Sigmoid colon (tissue), 4 donors: ENCODE measurements around the gene SIK3.

ENCODE experiments used
- EP300 ChIP-seq, 4 donors: sonication (generic); formaldehyde crosslinking; IDR thresholded peaks; one replicate each; pipeline ENCODE4 v1.6.1; 2017; ENCODE audit warnings: antibody characterized with exemption in 4 of 4
- POLR2A ChIP-seq, 2 donors: fragments of 450-650 bp; IDR thresholded peaks; one replicate each; pipeline ENCODE4 v1.6.1; 2016; ENCODE audit warnings: antibody characterized with exemption in 2 of 2, mild to moderate bottlenecking in 2 of 2, moderate library complexity in 2 of 2
- POLR2AphosphoS5 ChIP-seq, 4 donors: sonication (generic); formaldehyde crosslinking; IDR thresholded peaks; one replicate each; pipeline ENCODE4 v1.6.1; 2017; ENCODE audit warnings: antibody characterized with exemption in 4 of 4
- TF ChIP-seq, protein P1 (sequence below), 4 experiments: fragments of 450-650 bp in 3 of 4; fragments of 200-600 bp in 1 of 4; IDR thresholded peaks; one replicate each; pipeline ENCODE4 v1.5.1; 2016 to 2019; ENCODE audit warnings: antibody characterized with exemption in 4 of 4, mild to moderate bottlenecking in 3 of 4, moderate library complexity in 2 of 4

DNA sequence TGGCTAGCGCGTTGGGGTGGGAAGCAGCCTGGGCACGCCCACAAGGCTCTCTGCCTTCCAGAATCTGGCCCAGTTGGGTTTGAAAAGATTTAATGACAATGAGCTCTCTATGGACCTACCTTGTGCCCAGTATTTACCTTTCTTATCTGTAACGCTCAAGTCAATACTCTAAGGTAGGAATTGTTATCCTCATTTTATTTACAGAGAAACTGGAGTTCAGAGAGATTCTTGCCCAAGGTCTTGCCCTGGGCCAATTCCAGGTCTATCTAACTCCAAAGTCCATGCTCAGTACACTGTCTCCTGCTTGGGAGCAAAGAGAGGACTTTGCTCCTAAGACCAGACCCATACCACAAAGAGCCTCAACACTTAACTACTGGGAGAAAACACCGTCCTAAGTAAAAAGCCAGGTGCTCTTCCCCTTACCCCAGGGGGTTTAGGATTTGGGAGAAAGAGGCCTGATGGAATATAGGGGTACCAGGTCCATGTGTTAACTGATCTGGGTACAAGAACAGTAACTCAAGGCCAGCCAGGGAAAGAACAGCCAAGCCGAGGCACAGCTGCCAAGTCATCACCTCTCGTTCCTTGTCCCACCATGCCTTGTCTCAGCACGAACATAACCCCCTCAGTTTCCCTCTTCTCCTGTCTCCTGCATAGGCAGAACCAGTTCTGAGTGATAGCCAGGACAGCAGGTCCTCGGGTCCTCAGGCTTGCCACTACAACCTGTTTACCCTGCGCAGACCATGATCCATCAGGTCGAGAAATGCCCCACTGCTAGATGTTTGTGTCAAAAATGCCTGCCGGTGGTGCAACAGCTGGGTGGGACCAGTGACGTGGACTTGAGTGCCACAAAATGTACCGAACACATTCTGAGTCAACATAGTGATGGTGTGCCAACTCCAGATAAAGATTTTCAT, 289.7 kb downstream of the SIK3 start:
- TF ChIP-seq, protein P1, sequence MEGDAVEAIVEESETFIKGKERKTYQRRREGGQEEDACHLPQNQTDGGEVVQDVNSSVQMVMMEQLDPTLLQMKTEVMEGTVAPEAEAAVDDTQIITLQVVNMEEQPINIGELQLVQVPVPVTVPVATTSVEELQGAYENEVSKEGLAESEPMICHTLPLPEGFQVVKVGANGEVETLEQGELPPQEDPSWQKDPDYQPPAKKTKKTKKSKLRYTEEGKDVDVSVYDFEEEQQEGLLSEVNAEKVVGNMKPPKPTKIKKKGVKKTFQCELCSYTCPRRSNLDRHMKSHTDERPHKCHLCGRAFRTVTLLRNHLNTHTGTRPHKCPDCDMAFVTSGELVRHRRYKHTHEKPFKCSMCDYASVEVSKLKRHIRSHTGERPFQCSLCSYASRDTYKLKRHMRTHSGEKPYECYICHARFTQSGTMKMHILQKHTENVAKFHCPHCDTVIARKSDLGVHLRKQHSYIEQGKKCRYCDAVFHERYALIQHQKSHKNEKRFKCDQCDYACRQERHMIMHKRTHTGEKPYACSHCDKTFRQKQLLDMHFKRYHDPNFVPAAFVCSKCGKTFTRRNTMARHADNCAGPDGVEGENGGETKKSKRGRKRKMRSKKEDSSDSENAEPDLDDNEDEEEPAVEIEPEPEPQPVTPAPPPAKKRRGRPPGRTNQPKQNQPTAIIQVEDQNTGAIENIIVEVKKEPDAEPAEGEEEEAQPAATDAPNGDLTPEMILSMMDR (IDR thresholded peaks at IDR 0.05), result no peak
- TF ChIP-seq POLR2A (IDR thresholded peaks at IDR 0.05), result no peak
- TF ChIP-seq EP300 (IDR thresholded peaks at IDR 0.05), result no peak
- no peak for TF ChIP-seq POLR2AphosphoS5 (IDR thresholded peaks at IDR 0.05)
